HG03442 (cell line): Measurements from ENCODE around the gene OR1D5.
"Not testable (repeated sequence)": the region's sequence is repeated elsewhere in the genome, so short reads cannot be mapped to it uniquely, and the experiment has no call there.

Experiments
- ATAC-seq: cut with Tn5 transposase; IDR thresholded peaks from one replicate; pipeline ENCODE4 v1.9.1; 2021; ENCODE audit warnings: mild to moderate bottlenecking, moderate library complexity; ENCODE audit not compliant: unreplicated experiment

The OR1D5 gene

GRCh38 chr17:3063507-3063906 is at the start of gene OR1D5:
OR1D5 (minus strand) TSS chr17:3063607; CDS start chr17:3063607, 0 bp downstream.
- ATAC-seq = not testable (repeated sequence)

- ATAC-seq = no peak
Observed at GRCh38 chr17:3104322-3104721, 40.9 kb upstream of the OR1D5 start, which contains the start of gene OR1D2. OR1D2 (minus strand) TSS chr17:3104422; CDS start chr17:3092996, 11,426 bp downstream.

- ATAC-seq = not testable (repeated sequence)
Observed at GRCh38 chr17:3073850-3074249, 10.4 kb upstream of the OR1D5 start.

GRCh38 chr17:3065192-3065591 is 1.8 kb upstream of the OR1D5 start:
- ATAC-seq = not testable (repeated sequence)

- not testable (repeated sequence) for ATAC-seq
Observed at GRCh38 chr17:3062824-3063377, 506 bp downstream of the OR1D5 start.

- not testable (repeated sequence) for ATAC-seq
Observed at GRCh38 chr17:3054868-3055267, 8.5 kb downstream of the OR1D5 start.

GRCh38 chr17:3049705-3050295 is 13.6 kb downstream of the OR1D5 start:
- no peak for ATAC-seq

- ATAC-seq = peak; percentile 96
Observed at GRCh38 chr17:3048727-3049471, 14.5 kb downstream of the OR1D5 start.

- ATAC-seq = no peak
Observed at GRCh38 chr17:3046753-3047152, 16.7 kb downstream of the OR1D5 start.

GRCh38 chr17:3043737-3044365 is 19.6 kb downstream of the OR1D5 start:
- ATAC-seq = no peak

GRCh38 chr17:3040882-3041281 is 22.5 kb downstream of the OR1D5 start:
- ATAC-seq = no peak

- ATAC-seq = no peak
Observed at GRCh38 chr17:3039736-3040135, 23.7 kb downstream of the OR1D5 start.

- no peak for ATAC-seq
Observed at GRCh38 chr17:3038941-3039340, 24.5 kb downstream of the OR1D5 start.

GRCh38 chr17:3037259-3037658 is 26.1 kb downstream of the OR1D5 start:
- ATAC-seq = no peak

GRCh38 chr17:3036800-3037199 is 26.6 kb downstream of the OR1D5 start:
- no peak for ATAC-seq

GRCh38 chr17:3035968-3036280 is 27.5 kb downstream of the OR1D5 start:
- no peak for ATAC-seq

GRCh38 chr17:3035256-3035967 is 28.0 kb downstream of the OR1D5 start:
- no peak for ATAC-seq

GRCh38 chr17:3034578-3034920 is 28.9 kb downstream of the OR1D5 start:
- no peak for ATAC-seq

- no peak for ATAC-seq
Observed at GRCh38 chr17:3033741-3034577, 29.4 kb downstream of the OR1D5 start.

- no peak for ATAC-seq
Observed at GRCh38 chr17:3033248-3033640, 30.2 kb downstream of the OR1D5 start.
